Activated CD4-positive, CD25-positive, alpha-beta regulatory T cell treated with anti-CD3 and anti-CD28 coated beads, Interleukin-2, amount 50 U/mL, for 72 hours (primary cell): ENCODE measurements around the gene WDR33.

Source experiments
- DNase-seq: peaks from one replicate; pipeline ENCODE4 v3.0.0; 2021

The WDR33 gene

GRCh38 chr2:127688405-127688804 is 122.6 kb downstream of the WDR33 start:
- DNase-seq: no peak

- DNase-seq: no peak
These were observed 125.4 kb downstream of the WDR33 start for GRCh38 chr2:127685410-127686080.

GRCh38 chr2:127683757-127684156 is 127.2 kb downstream of the WDR33 start:
- DNase-seq: no peak

DNA sequence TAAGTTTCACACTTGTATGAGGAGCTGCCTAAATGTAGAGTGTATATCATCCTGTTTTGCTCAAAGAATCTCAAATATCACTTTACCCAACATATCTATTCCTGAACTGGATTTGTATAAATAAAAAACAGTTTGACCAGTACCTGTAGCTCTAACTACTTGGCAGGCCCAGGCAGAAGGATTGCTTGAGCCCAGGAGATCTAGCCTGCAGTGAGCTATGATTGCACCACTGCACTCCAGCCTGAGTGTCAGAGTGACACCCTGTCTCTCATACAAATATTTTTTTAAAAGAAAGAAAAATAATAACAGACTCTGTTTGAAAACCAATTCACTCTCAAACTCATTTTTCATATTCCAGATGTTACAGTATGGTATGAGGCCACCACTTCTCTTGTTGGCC is 127.9 kb downstream of the WDR33 start:
- no peak for DNase-seq

- no peak for DNase-seq
These were observed 128.8 kb downstream of the WDR33 start for GRCh38 chr2:127681976-127682857.

GRCh38 chr2:127681288-127681804 is 129.6 kb downstream of the WDR33 start:
- DNase-seq: no peak

- no peak for DNase-seq
These were observed 130.2 kb downstream of the WDR33 start for GRCh38 chr2:127680706-127681287.

- DNase-seq: no peak
These were observed 131.2 kb downstream of the WDR33 start for GRCh38 chr2:127679680-127680361.

DNA sequence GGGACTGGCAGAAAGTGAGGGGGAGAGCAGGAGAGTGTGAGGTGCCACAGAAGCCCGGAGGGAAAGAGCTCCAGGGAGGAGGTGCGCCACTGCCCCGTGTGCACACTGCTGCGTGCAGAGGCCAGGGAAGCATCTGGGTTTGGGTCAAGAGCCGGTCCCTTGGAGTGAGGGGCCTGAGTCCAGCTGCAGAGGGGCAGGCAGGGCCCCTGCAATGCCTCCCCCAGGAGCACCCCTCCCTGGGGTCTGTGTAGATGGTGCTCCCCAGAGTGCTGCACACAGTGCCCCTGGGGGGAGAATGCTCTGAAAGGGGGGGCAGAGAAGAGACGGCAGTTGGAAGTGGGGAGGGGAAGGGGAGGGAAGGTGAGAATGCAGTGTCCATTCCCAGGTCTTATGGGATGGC is 132.0 kb downstream of the WDR33 start:
- no peak for DNase-seq

GRCh38 chr2:127678531-127678930 is 132.4 kb downstream of the WDR33 start:
- DNase-seq: no peak

DNA sequence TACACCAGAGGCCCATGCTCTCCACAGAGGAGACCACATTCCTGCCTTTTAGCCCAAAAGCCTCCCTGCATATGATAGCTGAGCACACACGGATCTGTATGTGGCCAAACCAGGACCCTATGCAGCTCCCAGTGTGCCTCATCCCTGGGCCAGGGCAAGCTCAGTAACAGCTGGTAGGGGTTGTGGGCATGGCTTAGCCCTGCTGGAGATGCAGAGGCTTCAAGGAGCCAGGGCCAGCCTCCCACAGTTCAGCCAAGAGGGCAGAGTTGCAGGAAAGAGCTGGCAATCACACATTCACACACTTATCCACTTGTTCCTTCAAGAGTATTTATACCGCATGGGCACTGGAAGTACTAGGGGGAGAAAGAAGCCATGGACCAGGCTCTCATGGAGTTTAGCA is 134.1 kb downstream of the WDR33 start:
- DNase-seq: no peak

DNA sequence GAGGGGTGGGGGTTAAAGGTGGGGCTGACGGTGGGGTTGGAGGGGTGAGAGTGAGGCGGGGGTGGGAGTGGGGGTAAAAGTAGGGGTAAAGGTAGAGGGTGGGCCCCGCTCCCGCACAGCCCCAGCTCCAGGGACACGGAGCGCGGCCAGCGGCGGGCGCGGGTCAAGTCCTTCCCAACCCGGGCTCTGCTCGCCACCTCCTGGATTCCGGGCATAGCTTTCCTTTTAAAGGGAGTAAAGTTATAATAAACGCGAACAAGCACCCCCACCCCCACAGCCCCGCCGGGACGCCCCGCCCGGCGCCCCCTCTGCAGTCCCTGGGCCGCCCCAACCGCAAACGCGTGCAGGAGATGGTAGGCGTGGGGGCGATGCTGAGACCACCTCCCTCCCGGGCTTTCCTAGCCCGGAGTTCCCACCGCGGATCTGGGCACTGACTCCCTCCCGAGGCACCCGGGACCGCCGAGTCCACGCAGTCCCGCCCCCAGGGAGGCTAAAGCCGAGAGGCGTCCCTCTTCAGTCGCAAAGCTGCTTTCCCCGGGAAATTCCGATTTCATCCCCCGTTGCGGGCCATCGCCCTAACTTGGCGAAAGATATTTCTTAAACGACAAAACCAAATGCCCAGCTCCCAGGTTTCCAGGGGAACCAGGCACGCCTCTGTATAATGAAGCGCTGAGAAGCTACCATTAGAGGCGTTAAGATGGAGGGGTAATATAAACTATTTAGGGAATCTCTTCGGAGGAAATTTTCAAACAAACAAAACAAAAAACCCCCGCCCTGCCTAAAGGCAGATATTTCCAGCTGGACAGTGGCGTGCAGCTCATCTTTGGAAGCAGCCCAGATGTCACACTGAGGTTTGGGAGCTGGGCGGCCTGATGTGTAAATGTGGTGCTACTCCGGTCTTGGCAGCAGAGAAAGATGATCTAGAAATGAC is 135.4 kb downstream of the WDR33 start, which contains the start of gene LIMS2:
LIMS2 (minus strand) TSS at position 200 of the 931 bp plus-strand sequence. CDS start 506 bp downstream, outside the sequence.
- no peak for DNase-seq

DNA sequence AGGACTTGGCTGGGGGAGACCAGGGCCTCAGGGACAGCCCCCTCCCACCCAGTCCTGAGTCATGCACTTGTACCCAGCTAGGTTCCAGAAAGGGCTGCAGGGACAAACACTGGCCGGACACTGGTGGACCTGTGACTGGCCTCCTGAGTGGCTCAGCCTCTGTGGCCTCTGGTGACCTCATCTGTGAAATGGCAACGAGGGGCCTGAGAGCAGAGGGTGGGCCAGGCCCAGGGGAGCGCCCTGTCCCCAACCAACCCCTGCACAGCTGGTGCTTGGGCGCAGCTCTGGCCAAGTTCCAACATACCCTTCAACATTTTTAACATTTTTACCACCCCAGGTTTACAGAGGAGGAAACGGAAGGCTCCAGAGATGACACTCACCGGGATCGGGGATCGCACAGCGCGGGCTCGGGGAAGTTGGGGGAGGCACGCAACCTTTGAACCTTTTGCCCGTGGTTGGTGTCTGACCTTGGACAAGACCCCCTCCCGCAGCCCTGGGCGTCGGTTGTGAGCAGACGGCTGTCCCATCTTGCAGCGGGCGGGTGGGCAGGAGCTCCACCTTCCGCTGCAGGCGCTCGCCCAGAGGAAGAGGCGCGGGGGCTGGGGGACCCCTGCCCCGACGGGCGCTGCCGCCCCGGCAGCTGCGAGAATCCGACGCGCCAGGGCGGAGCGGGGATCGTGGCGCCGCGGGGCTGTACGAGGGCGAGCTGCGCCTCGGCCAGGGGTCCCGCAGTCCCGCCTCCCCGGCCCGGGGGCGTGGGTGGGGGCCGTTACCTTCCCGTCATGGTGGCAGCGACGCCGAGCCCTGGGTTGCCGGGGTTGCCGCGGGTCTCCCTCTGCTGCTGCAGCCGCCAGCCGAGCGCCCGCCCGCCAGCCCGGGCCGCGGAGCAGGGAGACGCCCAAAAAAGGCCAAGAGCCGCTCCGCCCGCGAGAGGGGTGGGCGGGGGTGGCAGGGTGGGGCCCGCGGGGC is 136.4 kb downstream of the WDR33 start:
- no peak for DNase-seq

- no peak for DNase-seq
These were observed 137.5 kb downstream of the WDR33 start for GRCh38 chr2:127673291-127674069.

DNA sequence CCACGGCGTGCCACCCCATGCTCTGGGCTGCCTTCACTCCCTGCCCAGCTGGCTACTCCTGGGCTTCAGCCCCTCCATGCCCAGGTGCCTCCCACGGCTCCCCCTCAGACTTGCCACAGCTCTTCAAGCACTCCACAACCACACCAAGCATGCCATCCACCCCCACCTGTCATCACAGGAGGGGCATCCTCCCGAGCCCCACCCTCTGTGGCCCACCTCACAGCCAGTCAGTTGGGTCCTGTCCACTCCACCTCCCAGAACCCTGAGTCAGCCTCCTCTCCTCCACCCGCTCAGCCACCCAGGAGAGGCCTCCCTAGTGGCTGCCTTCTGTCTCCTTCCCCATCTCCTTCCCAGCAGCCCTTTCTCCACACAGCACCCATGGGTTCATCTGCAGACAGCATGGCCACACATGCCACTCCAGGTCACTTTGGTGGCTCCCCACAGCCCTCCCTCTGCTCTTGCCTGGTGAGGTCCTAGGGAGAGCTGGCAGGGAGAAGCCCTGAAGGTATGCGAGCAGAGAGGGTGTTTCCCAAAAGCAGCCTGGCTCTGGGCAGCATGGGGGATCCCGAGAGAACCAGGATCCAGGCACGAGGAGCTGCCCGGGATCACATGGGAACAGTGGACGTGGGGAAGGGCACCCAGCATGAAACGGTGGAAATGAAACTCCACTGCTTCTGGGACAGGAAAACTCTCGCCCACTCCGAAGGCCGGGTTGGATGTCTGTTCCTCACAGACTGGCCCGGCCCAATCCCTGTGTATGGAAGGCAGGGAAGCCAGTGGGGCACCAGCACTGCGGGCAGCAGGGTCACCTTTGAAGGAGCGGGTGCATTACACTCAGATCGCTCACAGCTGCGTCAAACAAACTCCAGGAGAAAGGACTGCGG is 138.4 kb downstream of the WDR33 start:
- DNase-seq: no peak

DNA sequence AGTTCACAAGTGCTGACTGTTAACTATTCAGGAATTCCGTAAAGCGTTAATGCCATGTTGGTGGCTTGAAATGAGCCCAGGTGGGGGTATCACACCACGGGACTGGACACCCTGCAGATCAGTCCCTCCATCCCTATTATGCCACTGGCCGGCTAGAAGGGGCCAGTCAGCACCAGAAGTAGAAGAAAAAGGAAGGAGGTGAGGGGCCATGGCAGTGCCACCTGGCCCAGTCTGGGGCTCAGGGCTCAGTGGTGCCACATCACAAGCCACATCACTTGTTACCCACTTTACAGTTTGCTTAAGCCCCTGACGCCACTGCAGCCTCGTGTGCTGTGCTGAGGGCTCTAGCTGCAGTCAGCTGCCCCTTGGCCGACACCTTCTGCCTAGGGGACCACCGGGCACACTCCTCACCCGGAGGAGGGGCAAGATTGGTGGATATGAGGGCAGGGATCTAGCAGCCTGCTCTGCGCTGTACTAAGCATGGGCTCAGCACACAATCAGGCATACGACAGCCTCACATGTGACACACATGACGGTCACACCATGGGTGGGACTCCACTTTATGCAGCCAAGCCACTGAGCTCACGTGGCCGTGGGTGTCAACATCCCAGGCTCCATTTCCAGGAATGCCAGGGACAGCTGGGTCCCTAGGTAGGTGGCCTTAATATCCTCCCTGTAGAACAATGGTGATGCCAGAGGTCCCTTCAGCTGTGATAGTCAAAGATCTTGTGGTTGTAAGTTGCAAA is 139.2 kb downstream of the WDR33 start:
- DNase-seq: no peak

GRCh38 chr2:127670957-127671290 is 140.0 kb downstream of the WDR33 start:
- no peak for DNase-seq
